HG03108 (cell line): Measurements from ENCODE around the gene HHAT.
"Not testable (repeated sequence)": the region's sequence is repeated elsewhere in the genome, so short reads cannot be mapped to it uniquely, and the experiment has no call there.

Experiments
- ATAC-seq: cut with Tn5 transposase; IDR thresholded peaks from one replicate; pipeline ENCODE4 v1.9.1; 2021; ENCODE audit warnings: moderate library complexity; ENCODE audit not compliant: unreplicated experiment

The HHAT gene

DNA sequence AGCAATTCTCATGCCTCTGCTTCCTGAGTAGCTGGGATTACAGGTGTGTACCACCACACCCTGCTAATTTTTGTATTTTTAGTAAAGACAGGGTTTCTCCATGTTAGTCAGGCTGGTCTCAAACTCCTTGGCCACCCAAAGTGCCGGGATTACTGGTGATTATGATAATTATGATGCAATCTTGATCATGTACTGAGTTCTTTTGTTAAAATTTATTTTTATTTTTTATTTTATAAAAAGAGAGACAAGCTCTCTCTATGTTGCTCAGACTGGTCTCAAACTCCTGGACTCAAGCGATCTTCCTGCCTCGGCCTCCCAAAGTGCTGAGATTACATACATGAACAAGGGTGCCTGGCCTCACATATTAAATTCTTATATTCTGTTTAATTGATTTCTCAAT is 25.6 kb downstream of the HHAT start:
- ATAC-seq = not testable (repeated sequence)

DNA sequence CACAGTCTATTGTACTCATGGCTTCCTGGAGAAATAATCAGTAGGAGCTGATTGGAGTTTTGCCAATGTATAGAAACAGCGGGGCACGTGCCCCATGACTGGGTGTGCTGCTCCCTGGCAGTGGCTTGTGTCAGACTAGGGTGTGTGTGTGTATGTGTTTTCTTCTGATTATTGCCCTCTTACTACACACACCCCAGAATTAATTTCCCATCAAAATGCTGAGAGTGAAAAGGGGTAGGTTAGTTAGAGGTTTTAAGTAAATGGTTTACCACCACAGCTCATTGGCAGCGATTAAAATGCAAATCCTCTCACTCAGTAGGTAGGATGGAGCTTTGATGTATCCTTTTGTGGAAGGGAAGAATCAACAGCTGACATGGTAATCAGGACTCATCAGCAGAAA is 29.9 kb downstream of the HHAT start:
- no peak for ATAC-seq

DNA sequence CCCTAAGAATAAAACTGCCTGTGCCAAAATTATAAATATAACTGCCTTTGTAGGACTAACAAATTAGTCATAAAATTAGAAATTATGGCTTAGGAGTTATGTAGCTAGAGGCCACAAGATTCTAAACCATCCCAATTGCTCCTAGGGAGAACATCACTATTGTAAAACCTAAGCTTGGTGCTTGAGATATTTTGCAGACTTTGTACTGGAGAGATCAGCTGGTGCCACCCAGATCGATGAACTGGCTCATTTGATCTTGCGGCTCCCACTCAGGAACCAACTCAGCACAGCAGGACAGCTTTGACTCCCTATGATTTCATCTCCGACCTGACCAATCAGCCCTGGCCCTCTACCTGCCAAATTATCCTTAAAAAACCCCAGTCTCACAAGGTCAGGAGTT is 30.6 kb downstream of the HHAT start:
- ATAC-seq = no peak

DNA sequence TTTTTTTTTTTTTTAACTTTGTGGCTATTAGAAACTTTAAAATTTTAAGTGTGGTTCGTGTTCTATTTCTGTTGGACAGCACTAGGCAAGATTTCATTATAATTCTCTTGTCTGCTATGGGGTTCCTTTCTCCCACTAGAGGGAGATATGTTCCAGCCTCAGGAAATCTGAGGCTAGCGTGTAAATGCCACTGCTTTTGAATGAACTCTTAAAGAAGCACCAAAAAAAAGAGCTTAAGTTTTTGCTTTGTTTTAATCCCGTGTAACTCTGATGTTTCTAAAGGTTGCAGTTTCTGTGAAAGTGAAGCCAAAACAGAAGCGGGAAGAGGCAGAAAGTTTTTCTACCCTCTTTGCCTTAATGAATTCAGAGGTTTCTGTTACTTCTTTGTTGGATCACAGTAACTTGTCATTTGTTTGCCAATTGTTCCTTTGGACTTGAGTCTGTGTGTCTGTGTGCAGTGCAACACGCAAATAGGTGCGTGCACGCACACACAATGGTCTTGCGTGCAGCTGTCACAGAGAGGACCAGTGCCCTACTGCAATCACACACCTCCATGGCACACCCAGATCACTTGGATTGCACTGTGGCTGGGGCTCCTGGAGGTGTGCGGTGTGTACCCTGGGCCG is 32.3 kb downstream of the HHAT start:
- peak; percentile 61 for ATAC-seq

DNA sequence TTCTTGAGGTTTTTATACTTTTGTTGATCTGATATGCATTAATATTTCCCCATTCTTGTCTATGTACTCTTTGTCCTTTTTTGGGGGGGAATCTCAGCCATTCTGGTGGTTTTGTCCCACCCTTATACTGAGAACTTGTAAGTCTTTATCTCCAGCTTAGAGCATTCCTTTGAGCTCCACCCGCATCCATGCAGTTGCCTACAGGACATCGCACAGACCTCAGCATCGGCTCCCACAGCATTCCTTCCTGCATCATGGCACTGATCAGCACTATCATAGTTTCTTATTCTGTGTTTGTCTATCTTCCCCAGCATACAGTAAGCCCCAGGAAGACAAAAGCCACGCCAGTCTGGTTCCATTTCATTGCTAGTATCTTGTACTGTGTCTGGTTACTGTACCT is 33.0 kb downstream of the HHAT start:
- no peak for ATAC-seq

DNA sequence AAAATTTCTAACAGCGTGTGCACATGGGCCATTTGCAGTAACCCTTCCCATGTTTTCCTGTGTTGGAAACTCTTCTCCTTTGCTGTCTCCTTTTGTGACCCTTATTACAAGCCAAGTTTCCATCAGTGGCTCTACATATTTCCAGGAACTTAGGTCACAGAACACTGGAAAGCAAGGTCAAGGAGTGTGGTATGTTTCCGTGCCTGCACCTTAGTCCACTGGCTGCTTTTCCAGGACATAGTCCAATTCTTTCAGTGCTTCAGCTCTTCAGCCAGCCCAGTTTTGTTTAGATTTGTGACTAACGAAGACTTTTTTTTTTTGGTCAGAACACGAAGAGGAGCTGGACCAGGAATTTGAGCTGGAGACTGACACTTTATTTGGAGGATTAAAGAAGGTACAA is 33.8 kb downstream of the HHAT start:
- ATAC-seq = no peak

DNA sequence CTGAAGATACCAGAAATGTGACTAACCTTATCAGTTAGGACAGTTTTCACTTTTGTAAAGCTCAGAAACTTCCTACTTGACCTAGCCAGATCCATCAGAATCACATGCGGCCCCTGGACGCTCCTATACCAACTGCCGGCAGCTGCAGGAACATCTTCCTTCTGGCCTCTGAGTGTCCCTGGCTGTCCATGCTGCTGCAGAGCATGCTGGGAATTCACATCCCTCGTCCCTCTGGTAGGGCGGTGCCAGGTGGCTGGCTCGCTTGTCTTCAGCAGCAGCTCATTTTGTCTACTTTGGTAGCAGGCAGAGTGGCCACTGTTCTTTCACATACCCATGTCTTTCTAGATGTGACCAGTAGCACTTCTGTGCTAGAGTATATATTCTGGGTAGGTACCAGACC is 34.4 kb downstream of the HHAT start:
- no peak for ATAC-seq

DNA sequence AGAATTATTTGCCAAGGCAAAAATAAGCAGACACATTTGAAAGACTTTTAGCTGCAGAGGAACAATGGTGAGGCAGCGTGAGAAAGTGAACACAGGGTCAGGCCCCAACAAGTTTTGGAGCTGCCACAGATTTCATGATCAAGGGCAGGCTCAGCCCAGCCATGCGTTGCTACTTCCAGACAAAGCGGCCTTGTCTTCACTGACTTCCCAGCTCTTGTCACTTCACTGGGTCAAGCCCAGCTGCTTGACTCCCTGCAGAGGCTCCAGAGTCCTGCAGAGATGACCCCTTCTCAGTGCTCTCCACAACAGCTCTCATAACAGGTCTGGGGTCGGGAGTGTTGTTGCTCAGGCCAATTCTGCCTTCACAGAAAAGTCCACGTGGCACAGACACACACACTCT is 35.8 kb downstream of the HHAT start:
- ATAC-seq = no peak

DNA sequence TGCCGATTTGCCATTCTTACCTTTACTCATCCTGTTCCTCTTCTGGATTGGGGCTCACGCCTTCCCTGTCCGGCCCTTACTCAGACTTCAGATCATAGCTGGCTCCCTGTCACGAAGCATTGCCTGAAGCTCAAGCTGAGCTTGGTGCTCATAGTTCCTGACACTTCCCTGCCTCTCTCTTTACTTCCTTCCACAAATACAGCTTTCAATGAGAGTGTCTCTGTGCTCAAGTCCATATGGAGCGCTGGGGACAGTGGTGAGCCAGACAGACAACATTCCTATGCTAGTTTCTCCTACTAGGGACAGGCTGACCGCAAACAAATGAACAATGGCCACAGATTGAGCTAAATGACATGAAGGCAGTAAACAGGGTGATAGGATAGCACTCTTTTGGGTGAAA is 38.1 kb downstream of the HHAT start:
- no peak for ATAC-seq

DNA sequence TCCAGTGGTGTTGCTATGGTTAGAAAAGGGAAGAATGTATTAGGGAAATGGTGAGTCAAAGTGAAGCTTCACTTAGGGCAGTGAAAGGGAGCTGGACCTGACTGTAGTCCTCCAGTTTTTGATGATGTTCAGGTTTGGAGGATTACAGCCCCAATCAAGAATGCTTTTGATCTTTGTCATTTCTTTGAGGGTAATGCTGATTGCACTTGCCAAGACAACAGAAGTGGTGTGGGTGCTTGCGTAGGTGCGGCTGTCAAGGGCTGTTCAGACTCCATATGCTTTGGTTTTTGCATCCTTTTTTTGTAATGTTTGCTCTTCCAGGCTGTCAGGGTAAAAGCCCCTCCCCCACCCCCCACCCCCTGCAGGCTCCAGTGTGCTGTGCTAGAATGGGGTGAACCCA is 38.9 kb downstream of the HHAT start:
- ATAC-seq = no peak

DNA sequence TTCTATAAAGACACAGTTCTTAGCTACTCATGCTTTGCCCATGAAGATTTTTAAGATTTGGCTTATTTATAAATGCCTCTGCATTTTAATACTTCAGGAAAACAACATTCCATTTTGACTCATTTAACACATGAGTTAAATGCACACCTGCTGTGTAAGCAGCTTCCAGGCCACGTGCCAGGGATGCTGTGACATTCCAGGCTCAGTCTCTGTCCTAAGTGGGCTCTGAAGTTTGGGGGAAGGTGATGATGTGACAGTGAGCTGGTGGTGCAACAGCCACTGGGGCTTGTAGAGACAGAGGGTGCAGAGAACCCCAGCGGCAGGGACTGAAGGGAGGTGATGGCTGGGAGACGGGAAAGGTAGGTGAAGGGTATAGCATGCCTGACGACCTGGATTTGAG is 40.7 kb downstream of the HHAT start:
- ATAC-seq = no peak

DNA sequence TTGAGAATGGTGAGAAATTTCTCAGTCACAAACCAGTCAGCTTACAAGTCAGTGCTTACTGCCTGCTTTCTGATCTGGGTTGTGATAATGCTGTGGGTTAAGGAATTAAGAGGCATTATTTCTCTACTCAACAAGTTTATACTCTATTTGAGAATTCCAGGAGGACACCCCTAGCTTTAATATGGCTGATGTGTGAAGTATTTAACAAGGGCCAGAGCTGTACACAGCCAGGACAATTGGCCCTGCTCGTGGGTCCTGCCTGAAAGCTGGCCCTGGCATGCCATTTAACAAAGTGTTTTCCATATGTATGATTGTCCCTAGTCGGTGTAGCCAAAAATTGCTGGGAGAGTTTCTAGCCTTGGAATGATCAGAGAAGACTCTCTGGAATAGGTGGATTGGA is 43.2 kb downstream of the HHAT start:
- no peak for ATAC-seq

DNA sequence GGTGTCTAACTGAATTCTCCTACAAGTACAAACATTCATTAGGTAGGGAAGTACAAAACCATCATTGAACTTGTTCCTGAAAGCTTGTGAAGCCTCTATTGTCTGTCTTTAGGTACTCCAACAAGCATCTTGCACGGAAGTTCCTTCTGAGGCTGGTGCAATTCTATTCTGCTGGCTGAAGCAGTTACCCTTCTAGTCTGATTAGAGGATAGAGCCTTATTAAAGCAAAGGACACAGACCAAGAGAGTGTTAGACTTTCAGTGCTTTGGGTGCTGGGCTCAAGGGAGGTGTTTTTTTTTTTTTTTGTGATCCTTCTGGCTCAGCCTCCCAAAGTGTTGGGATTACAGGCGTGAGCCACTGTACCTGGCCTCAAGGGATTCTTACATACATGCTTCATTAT is 43.8 kb downstream of the HHAT start:
- no peak for ATAC-seq

DNA sequence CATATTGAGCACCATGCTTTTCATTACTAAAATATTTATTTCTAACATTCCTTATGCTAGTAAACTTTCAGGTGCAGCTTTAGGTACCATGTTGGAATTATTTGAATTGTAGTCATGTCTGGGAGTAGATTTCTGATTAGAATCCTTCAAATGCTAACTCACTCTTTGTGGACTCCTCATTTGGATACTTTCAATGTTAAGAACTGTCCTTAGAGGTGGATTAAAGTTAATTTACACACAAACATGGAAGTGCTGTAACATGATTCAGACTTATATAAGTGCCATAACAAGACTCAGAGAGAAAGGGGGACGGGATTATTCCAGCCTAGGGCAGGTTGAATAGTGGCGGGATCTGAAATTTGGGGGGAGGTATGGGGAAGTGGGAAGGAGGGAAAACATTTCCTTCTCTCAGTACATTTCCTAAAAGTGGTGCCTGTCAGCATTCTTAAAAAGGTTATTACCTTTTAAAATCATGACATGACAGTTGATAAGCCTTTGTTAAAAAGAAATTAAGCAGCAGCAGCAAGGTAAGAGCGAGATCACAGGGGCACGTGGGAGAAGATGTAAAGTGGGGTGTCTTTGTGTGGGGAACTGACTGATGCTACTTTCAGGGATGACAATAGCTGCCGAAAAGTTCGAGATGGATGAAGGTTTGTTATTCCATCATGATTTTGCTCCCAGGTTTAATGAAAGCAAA is 44.4 kb downstream of the HHAT start:
- no peak for ATAC-seq

DNA sequence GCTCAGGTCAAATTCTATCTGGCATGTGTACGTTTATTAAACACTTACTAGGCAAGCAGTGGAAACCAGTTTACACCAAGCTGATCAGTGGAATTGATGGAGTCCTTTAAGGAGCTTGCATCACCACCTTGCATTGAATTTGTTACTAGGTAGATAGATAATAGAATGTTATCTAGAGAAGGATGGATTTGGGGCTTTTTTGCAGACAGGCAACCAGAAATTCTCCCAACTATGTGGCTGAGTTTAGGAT is 44.9 kb downstream of the HHAT start:
- no peak for ATAC-seq

DNA sequence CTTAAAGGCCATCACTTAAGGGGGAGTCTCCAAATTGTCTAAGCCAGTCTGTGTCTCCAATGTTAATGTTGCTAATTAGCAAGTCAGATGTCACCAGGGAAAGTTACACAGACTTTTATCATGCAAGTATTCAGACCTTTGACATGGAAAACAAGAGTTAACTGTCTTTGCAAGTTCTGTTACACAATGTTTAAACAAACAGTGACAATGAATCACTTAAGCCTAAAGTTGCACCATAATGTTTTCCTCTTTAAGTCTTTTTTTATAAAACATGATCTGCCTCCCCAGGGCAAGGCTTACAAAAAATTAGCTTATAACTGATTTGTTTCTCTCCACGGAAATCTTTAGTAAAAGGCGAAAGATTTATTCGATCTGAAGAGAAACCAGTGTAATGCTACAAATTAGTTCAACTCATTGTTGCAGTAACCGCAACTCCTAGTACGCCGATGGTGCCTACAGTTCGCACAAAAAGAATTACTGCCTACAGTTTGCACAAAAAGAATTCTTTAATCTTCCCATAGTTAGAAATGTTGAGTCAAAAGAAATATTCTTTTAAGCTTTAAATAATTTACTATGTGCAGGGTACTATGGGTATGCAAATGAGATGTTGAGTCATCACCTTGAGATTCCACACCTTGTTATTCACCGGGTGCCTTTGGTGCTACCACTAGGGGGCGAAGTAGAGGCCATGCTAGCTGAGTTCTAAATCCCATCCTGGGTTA is 45.3 kb downstream of the HHAT start:
- peak; percentile 75 for ATAC-seq

DNA sequence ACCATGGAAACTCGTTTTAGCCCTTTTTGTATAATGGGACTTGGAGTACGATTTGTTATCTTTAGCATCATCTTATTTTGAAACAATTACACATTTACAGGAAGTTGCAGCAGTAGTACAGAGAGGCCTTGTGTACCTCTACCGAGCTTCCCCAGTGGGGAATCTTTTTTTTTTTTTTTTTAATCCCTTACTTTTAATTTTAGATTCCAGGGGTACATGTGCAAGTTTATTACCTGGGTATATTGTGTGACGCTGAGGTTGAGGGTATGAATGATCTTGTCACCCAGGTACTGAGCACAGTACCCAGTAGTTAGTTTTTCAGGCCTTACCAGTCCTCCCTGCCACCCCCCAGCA is 45.9 kb downstream of the HHAT start:
- no peak for ATAC-seq

DNA sequence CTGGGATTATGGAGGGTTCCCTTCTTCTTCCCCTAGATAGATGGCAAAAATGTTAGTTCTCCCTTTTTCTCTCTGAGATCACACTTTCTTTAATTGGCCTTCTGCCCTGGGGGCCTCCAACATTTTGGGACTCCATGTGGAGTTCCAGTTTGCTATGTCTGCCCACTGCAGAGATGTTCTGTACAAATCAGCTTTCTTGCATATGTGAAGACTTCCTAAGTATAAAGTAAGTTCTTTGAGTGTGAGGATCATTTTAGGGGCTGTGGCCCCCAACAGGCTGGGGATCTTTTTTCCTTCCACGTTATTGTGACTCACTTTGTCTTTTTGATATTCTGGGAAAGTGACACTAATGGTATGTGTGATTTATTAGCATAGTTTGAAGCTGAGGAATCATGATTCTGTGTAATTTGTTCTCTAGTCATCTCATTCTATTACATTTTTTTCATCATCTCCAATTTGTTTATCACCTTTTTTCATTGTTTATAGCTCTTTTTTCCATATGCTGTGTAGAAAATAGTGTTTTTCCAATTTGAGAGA is 48.2 kb downstream of the HHAT start:
- no peak for ATAC-seq

DNA sequence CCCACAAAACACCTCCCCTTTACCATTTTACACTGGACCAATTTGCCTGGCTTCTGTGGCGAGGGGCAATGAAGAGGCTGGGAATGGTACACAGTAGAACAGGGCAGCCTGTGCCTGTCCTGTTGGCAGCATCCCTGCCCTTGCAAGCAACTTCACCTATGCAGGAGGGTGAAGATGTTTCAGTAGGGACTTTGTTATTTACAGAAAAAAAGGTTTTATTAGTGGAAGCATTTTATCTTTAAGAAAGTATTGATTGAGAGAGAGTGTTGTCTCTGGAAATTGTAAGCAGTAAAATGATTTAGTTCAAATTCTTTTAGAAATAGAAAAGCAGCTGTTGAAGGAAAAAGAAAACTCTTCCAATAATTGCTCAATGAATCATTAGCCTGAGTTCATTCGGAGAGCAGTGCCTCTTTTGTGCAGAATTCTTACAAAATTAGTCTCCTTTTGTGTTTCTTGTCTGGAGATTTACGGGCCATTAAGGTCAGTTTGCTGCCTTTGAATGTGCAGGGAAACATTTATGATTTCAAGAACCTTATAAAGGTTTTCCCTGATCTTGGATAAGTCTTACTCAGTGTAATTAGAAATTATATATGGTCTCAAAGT is 49.1 kb downstream of the HHAT start:
- ATAC-seq = no peak

DNA sequence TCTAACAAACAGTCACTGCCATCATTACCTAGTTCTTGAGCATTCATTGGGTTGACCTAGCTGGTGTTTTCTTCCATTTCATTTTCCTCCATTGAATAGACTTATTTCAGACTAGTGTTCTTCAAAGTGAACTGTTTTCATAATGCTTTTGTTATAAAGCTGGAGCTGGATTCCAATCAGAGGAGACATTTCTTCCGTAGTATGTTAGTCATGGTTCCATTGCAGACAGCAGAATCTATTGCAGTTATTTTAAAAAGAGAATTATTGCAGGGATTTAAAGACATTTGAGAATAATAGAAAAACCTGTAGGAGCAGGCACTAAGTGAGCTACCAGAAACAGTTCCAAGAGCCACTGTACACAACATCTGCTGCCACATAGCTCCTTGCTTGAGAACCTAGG is 50.0 kb downstream of the HHAT start:
- no peak for ATAC-seq

DNA sequence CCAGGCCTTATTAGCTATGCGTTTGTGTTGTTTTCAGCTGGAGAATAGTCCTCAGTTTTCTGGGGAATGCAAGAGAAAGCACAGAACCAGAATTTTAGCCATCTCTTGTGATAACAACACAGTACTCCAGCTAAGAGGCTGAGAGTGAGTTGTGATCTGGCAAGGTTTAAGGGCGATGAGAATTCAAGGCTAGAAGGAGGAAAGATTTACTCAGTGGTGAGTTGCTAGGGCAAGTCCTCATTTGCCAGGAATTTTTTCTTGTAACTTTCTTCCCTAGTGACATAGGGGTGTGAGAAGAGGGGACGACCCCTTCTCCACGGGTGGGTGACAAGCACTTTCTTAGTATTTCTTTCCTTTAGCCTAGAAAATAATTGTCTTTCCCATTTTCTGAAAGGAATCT is 53.2 kb downstream of the HHAT start:
- ATAC-seq = no peak

DNA sequence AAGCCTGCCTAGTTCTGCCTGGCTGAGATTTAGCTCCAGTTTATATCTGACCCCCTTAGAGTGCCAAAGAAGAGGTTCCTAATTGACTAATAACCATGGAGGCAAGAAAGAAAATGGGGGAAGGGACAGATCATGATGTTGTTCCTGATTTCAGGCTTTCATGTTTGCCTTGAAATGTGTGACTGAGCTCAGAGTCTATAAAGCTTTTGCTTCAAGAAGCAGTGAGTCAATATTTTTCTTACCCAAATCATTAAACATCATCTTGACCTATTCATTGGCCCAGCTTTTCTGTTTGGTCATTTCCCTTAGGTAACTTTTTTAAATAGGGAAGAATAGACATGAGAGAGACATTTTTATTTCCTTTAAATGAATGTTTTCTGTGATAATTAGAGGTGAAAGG is 55.9 kb downstream of the HHAT start:
- no peak for ATAC-seq
